PC-3 (cell line): Measurements from ENCODE around the gene TC2N. TPM values are rescaled to one million over a fixed set of nuclear protein-coding genes. Genes with fewer than 3 reads are reported as not detected.
A peak's percentile ranks its signal among the peaks of the same experiment; 100 is the strongest.

Experiments
- ATAC-seq: fragments of 200-7000 bp; cut with Tn5 transposase; 2 replicates; pipeline ENCODE4 v1.9.1; 2020; ENCODE audit warnings: mild to moderate bottlenecking, moderate library complexity
- BruUV-seq: library from RNA; stranded (reverse); fragments of 400-500 nt; replicated peaks from 2 replicates; lab custom pipeline; 2021; lab: Mats Ljungman, UMichigan
- CTCF ChIA-PET: fragments of 300-600 bp; sonication (Branson Sonifier 250); formaldehyde crosslinking; loops from one replicate; lab custom pipeline; 2022; ENCODE audit warnings: antibody characterized with exemption; lab: Charles Lee
- POLR2A ChIA-PET: fragments of 300-600 bp; sonication (Branson Sonifier 250); formaldehyde crosslinking; loops from one replicate; lab custom pipeline; 2022; ENCODE audit warnings: antibody characterized with exemption; ENCODE audit not compliant: unreplicated experiment; lab: Charles Lee
- DNase-seq: peaks from one replicate; pipeline ENCODE4 v3.0.0-alpha.2; 2015
- H2AFZ ChIP-seq: fragments of 300-600 bp; sonication (generic); 2 replicates; pipeline ENCODE4 v1.6.0; 2016; ENCODE audit warnings: antibody characterized with exemption, low read length
- H3F3A ChIP-seq: fragments of 300-600 bp; sonication (generic); one replicate; pipeline ENCODE4 v1.6.0; 2017; ENCODE audit warnings: antibody characterized with exemption, low read length, control low read depth, mild to moderate bottlenecking; ENCODE audit not compliant: unreplicated experiment
- H3K27ac ChIP-seq: fragments of 300-600 bp; sonication (generic); 2 replicates; pipeline ENCODE4 v1.5.1; 2016; ENCODE audit warnings: mild to moderate bottlenecking, low read length
- H3K27me3 ChIP-seq: fragments of 300-600 bp; sonication (generic); 2 replicates; pipeline ENCODE4 v1.6.1; 2016; ENCODE audit warnings: low read length, mixed read lengths
- H3K36me3 ChIP-seq: fragments of 300-600 bp; sonication (generic); 2 replicates; pipeline ENCODE4 v1.6.1; 2016; ENCODE audit warnings: low read depth, mixed run types, low read length, mixed read lengths
- H3K4me1 ChIP-seq: fragments of 300-600 bp; sonication (generic); 2 replicates; pipeline ENCODE4 v1.5.1; 2016; ENCODE audit warnings: low read length; ENCODE audit not compliant: insufficient read depth
- H3K4me2 ChIP-seq: fragments of 300-600 bp; sonication (generic); 2 replicates; pipeline ENCODE4 v1.6.0; 2016; ENCODE audit warnings: low read length
- H3K4me3 ChIP-seq: fragments of 300-600 bp; sonication (generic); 2 replicates; pipeline ENCODE4 v1.5.1; 2016; ENCODE audit warnings: mild to moderate bottlenecking, low read length, mixed read lengths
- H3K79me2 ChIP-seq: fragments of 300-600 bp; sonication (generic); 2 replicates; pipeline ENCODE4 v1.6.1; 2017; ENCODE audit warnings: low read length, mixed read lengths
- H3K9ac ChIP-seq: fragments of 300-600 bp; sonication (generic); 2 replicates; pipeline ENCODE4 v1.6.0; 2016; ENCODE audit warnings: mild to moderate bottlenecking, low read length
- H3K9me2 ChIP-seq: fragments of 300-600 bp; sonication (generic); replicated peaks from 2 replicates; pipeline ENCODE4 v1.6.1; 2016; ENCODE audit warnings: mixed run types, low read length, mixed read lengths
- H3K9me3 ChIP-seq: fragments of 300-600 bp; sonication (generic); 2 replicates; pipeline ENCODE4 v1.6.1; 2016; ENCODE audit warnings: low read length, mixed read lengths
- H4K20me1 ChIP-seq: fragments of 300-600 bp; sonication (generic); 2 replicates; pipeline ENCODE4 v1.6.1; 2016; ENCODE audit warnings: low read length, mixed read lengths
- EZH2 ChIP-seq: fragments of 300-600 bp; sonication (generic); IDR thresholded peaks from one replicate; pipeline ENCODE4 v1.6.1; 2017; ENCODE audit warnings: antibody characterized with exemption, mild to moderate bottlenecking, low read length; ENCODE audit not compliant: unreplicated experiment
- EZH2phosphoT487 ChIP-seq: fragments of 300-600 bp; sonication (generic); IDR thresholded peaks from 2 replicates; pipeline ENCODE4 v1.6.1; 2018; ENCODE audit warnings: mild to moderate bottlenecking, antibody characterized with exemption, low read length, borderline replicate concordance
- intact Hi-C: fragments of 100-400 bp; cut with micrococcal nuclease; formaldehyde crosslinking; loops from 2 replicates; pipeline ENCODE4 v1.9.0; 2023
- total RNA-seq: library from RNA; depleted of rRNA; stranded (reverse); fragments of >200 nt; gene quantifications from 2 replicates; pipeline ENCODE4 v1.2.3, GENCODE V29; 2014
- TF ChIP-seq, protein P1 (sequence below): fragments of 300-600 bp; sonication (generic); conservative IDR thresholded peaks from 2 replicates; pipeline ENCODE4 v1.5.1; 2017; ENCODE audit warnings: antibody characterized with exemption, low read depth, mild to moderate bottlenecking, low read length

TC2N gene
- total RNA-seq, 1 experiment from 2014 or later = 6.2 TPM

DNA sequence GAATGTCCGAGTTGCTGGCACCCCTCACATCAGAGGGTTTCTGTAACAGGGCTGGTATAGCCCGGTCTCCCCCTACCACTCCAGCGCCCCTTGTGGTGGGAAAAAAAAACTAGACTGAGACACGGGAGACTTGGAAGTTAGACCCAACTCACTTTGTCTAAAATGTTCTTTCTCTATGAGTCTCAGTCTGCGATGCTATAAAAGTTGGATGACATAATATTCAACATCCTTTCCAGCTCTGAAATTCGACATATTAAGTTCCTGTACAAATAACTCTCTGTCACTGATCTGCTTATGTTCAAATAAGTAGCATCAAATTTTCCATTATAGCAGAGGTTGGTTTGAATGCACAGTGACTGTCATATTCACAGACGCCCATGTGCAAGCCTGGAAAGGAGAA is 25.7 kb upstream of the TC2N start:
- no peak overlapping the region for H2AFZ ChIP-seq
- no peak overlapping the region for H3K4me2 ChIP-seq
- H3K27ac ChIP-seq = no peak overlapping the region
- ATAC-seq (no peak), DNase-seq (peak; percentile 46)
- H3K4me1 ChIP-seq = no peaks in the 10 kb centered on the region
- H3K27me3 ChIP-seq = no peaks in the 10 kb centered on the region; the same call in none of the 2 replicates
- H4K20me1 ChIP-seq = no peaks in the 10 kb centered on the region
- no peaks in the 10 kb centered on the region for H3F3A ChIP-seq
- H3K9me3 ChIP-seq = no peaks in the 10 kb centered on the region
- H3K9ac ChIP-seq = no peak overlapping the region
- no peaks in the 10 kb centered on the region for H3K9me2 ChIP-seq
- H3K36me3 ChIP-seq = no peaks in the 10 kb centered on the region; the same call in 1 of the 2 replicates
- H3K4me3 ChIP-seq = no peak overlapping the region
- BruUV-seq = no TSS peak
- H3K79me2 ChIP-seq = no peaks in the 10 kb centered on the region
- CTCF ChIA-PET = no interaction called here
- POLR2A ChIA-PET = no interaction called here
- TF ChIP-seq, protein P1, sequence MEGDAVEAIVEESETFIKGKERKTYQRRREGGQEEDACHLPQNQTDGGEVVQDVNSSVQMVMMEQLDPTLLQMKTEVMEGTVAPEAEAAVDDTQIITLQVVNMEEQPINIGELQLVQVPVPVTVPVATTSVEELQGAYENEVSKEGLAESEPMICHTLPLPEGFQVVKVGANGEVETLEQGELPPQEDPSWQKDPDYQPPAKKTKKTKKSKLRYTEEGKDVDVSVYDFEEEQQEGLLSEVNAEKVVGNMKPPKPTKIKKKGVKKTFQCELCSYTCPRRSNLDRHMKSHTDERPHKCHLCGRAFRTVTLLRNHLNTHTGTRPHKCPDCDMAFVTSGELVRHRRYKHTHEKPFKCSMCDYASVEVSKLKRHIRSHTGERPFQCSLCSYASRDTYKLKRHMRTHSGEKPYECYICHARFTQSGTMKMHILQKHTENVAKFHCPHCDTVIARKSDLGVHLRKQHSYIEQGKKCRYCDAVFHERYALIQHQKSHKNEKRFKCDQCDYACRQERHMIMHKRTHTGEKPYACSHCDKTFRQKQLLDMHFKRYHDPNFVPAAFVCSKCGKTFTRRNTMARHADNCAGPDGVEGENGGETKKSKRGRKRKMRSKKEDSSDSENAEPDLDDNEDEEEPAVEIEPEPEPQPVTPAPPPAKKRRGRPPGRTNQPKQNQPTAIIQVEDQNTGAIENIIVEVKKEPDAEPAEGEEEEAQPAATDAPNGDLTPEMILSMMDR = peak; percentile 67
- no peak for TF ChIP-seq EZH2phosphoT487
- intact Hi-C loops = no loop called here

DNA sequence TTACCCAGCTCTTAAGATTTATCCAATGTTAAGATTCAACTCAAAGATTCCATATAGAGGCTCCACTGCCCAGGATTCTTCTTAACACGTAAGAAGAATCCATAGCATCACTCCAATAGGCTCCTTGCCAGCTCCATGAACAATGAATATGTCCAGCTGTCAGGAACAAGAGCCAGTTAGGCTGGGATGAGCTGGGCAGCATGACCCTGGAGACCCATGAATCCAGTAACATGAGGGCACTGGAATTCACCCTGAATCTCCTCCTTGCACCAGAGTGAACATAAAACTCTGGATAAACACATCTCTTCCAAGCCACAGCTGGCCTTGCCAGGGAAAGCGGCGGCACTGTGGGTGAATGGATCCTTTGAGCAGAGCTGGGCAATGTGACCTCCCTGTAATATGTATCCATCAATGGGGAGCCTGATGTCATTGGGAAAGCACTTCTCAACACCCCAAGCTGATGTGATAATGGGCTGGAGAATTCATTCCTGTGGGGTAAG is 24.4 kb upstream of the TC2N start:
- ATAC-seq (no peak), DNase-seq (no peak)
- no peaks in the 10 kb centered on the region for H3K9me3 ChIP-seq
- no peaks in the 10 kb centered on the region; the same call in none of the 2 replicates for H3K27me3 ChIP-seq
- no peaks in the 10 kb centered on the region for H4K20me1 ChIP-seq
- no peaks in the 10 kb centered on the region for H3K4me1 ChIP-seq
- no peak overlapping the region for H3K4me3 ChIP-seq
- H2AFZ ChIP-seq = no peak overlapping the region
- H3K9me2 ChIP-seq = no peaks in the 10 kb centered on the region
- no peaks in the 10 kb centered on the region; the same call in 1 of the 2 replicates for H3K36me3 ChIP-seq
- H3K4me2 ChIP-seq = no peak overlapping the region
- no TSS peak for BruUV-seq
- intact Hi-C loops = no loop called here
- ChIA-PET CTCF (no interaction called here), POLR2A (no interaction called here)
- no peak overlapping the region for H3K9ac ChIP-seq
- no peaks in the 10 kb centered on the region for H3F3A ChIP-seq
- no peak overlapping the region for H3K27ac ChIP-seq
- TF ChIP-seq EZH2 (no peak), EZH2phosphoT487 (no peak)
- TF ChIP-seq, protein P1 = no peak
- no peaks in the 10 kb centered on the region for H3K79me2 ChIP-seq

DNA sequence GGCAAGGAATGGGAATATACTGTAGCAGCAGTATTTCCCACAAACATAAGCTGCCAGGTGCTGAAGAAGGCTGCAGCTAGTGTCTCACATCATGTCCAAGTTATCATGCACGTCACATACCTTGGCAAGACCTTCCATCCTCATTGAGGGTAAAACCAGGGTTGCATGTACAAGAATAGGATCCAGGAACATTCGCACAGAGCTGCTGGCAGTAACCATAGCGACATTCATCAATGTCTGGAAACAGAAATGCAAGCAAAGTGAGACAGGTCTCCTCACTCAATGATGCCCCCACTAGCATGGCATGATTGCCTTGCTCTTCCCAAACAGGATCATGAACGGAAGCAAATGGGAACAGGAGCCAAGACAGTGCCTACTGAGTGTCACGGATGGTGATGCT is 23.8 kb upstream of the TC2N start:
- Histone ChIP-seq H3K9me3 (no peaks in the 10 kb centered on the region), H3K9me2 (no peaks in the 10 kb centered on the region), H3K9ac (no peak overlapping the region), H3K79me2 (no peaks in the 10 kb centered on the region), H2AFZ (no peak overlapping the region), H3K4me1 (no peaks in the 10 kb centered on the region), H3K36me3 (no peaks in the 10 kb centered on the region; the same call in 1 of the 2 replicates), H3K4me3 (no peak overlapping the region), H3K27ac (no peak overlapping the region), H4K20me1 (no peaks in the 10 kb centered on the region), H3K4me2 (no peak overlapping the region), H3F3A (no peaks in the 10 kb centered on the region), H3K27me3 (no peaks in the 10 kb centered on the region; the same call in none of the 2 replicates)
- TF ChIP-seq EZH2 (no peak), EZH2phosphoT487 (no peak)
- TF ChIP-seq, protein P1 = no peak
- no TSS peak for BruUV-seq
- CTCF ChIA-PET = no interaction called here
- ATAC-seq (no peak), DNase-seq (no peak)
- POLR2A ChIA-PET = no interaction called here
- intact Hi-C loops = no loop called here
